Gastroesophageal sphincter (tissue), 4 donors: Measurements from ENCODE around the gene ACP4. TPM values are rescaled to one million over a fixed set of nuclear protein-coding genes. Genes with fewer than 3 reads are reported as not detected.
A peak's percentile ranks its signal among the peaks of the same experiment; 100 is the strongest.

ENCODE experiments used
- ATAC-seq: fragments of 150-250 bp; one replicate; pipeline ENCODE4 v1.9.1; 2016; ENCODE audit warnings: mild to moderate bottlenecking, moderate library complexity
- H3K27ac ChIP-seq, 4 donors: fragments of 200-600 bp; sonication (generic) in 3 of 4; 1 replicate in 3 of 4; 2 replicates in 1 of 4; pipeline ENCODE4 v1.5.1; 2016 to 2019
- H3K27me3 ChIP-seq: fragments of 200-600 bp; sonication (generic); one replicate; pipeline ENCODE4 v1.5.1; 2019
- H3K36me3 ChIP-seq, 2 donors: fragments of 200-600 bp; sonication (generic); one replicate each; pipeline ENCODE4 v1.5.1; 2019; ENCODE audit warnings: control low read depth in 1 of 2
- H3K4me1 ChIP-seq, 3 donors: fragments of 200-600 bp; sonication (generic); 1 replicate in 2 of 3; 2 replicates in 1 of 3; pipeline ENCODE4 v1.5.1; 2016 to 2019; ENCODE audit warnings: control low read depth in 2 of 3
- H3K4me3 ChIP-seq, 2 donors: fragments of 200-600 bp; sonication (generic); one replicate each; pipeline ENCODE4 v1.5.1; 2019; ENCODE audit warnings: mild to moderate bottlenecking in 1 of 2, moderate library complexity in 1 of 2
- H3K9me3 ChIP-seq, 3 donors: fragments of 200-600 bp; sonication (generic); one replicate each; pipeline ENCODE4 v1.5.1; 2017 to 2019; ENCODE audit warnings: control low read depth in 2 of 3
- CTCF ChIP-seq, 4 experiments: fragments of 200-600 bp in 2 of 4; fragments of 450-650 bp in 2 of 4; sonication (generic) in 1 of 4; IDR thresholded peaks; one replicate each; pipeline ENCODE4 v1.5.1; 2017 to 2019; ENCODE audit warnings: antibody characterized with exemption in 4 of 4, mild to moderate bottlenecking in 2 of 4, moderate library complexity in 2 of 4
- EP300 ChIP-seq: sonication (generic); formaldehyde crosslinking; IDR thresholded peaks from one replicate; pipeline ENCODE4 v1.6.1; 2017; ENCODE audit warnings: antibody characterized with exemption, mild to moderate bottlenecking
- POLR2A ChIP-seq, 2 donors: fragments of 450-650 bp; IDR thresholded peaks; one replicate each; pipeline ENCODE4 v1.6.1; 2017; ENCODE audit warnings: antibody characterized with exemption in 2 of 2, mild to moderate bottlenecking in 2 of 2, moderate library complexity in 1 of 2
- POLR2AphosphoS5 ChIP-seq: sonication (generic); formaldehyde crosslinking; IDR thresholded peaks from one replicate; pipeline ENCODE4 v1.6.1; 2017; ENCODE audit warnings: antibody characterized with exemption
- WGBS, 2 donors: methylation state at CpG; one replicate each; pipeline ENCODE4 v1.1.5; 2018; ENCODE audit warnings: low coverage in 1 of 2; 5-methylcytosine and 5-hydroxymethylcytosine counted together
- total RNA-seq, 4 donors: library from RNA; depleted of rRNA; stranded (reverse); fragments of >200 nt; gene quantifications; one replicate each; pipeline ENCODE4 v1.1.0, GENCODE V29; 2016

Gene ACP4
- total RNA-seq, 4 donors from 2014 or later, result not detected

- H3K4me1 ChIP-seq, result peaks cover 0 to 14% (median 5%) of the 10 kb centered on the region in 3 donors
- WGBS, 2 donors, result 61 to 64% methylated on average over 5 of the region's 8 CpGs
- H3K27ac ChIP-seq, result no peak within 1 kb of the TSS
- no peak for TF ChIP-seq POLR2A (IDR thresholded peaks at IDR 0.05)
- TF ChIP-seq POLR2AphosphoS5, result no peak
- no peak for TF ChIP-seq CTCF (IDR thresholded peaks at IDR 0.05)
- TF ChIP-seq EP300, result no peak
- H3K9me3 ChIP-seq, result no peaks in the 10 kb centered on the region
- H3K36me3 ChIP-seq, result no peaks in the 10 kb centered on the region
- H3K4me3 ChIP-seq, result no peak within 1 kb of the TSS
- H3K27me3 ChIP-seq, result peaks cover 92% of the 10 kb centered on the region
- ATAC-seq, result no peak
Observed at GRCh38 chr19:50833117-50833801, 43.0 kb downstream of the ACP4 start, which contains the start of gene KLK15. Gene KLK15, minus strand, starts transcription at chr19:50833574. Its CDS starts 2,082 bp downstream, at chr19:50831492.

- H3K36me3 ChIP-seq, result no peaks in the 10 kb centered on the region
- H3K4me1 ChIP-seq, result peaks cover 0 to 14% (median 5%) of the 10 kb centered on the region in 3 donors
- no peak overlapping the region for H3K4me3 ChIP-seq
- WGBS, 2 donors, result 92 to 96% methylated on average over 2 to 6 of the region's 6 CpGs
- H3K27ac ChIP-seq, result no peak overlapping the region
- no peaks in the 10 kb centered on the region for H3K9me3 ChIP-seq
- ATAC-seq, result no peak
- H3K27me3 ChIP-seq, result peaks cover 93% of the 10 kb centered on the region
- TF ChIP-seq EP300, result no peak
- no peak for TF ChIP-seq CTCF (IDR thresholded peaks at IDR 0.05)
- TF ChIP-seq POLR2A (IDR thresholded peaks at IDR 0.05), result no peak
Observed at GRCh38 chr19:50833802-50834167, 43.6 kb downstream of the ACP4 start.

- Histone ChIP-seq H3K27me3 (peaks cover 85% of the 10 kb centered on the region), H3K4me3 (peak overlapping the region; percentile 12 to 49), H3K27ac (peak overlapping the region in 1 of 4 donors; percentile 39), H3K36me3 (no peaks in the 10 kb centered on the region), H3K4me1 (peaks cover 0 to 14% (median 5%) of the 10 kb centered on the region in 3 donors), H3K9me3 (no peaks in the 10 kb centered on the region)
- TF ChIP-seq POLR2AphosphoS5 (no peak), POLR2A (IDR thresholded peaks at IDR 0.05) (no peak), EP300 (no peak), CTCF (IDR thresholded peaks at IDR 0.05) (no peak)
- 0 to 56% methylated on average over 1 to 6 of the region's 13 CpGs for WGBS, 2 donors
- ATAC-seq, result peak; percentile 5
Observed at GRCh38 chr19:50835103-50835784, 45.0 kb downstream of the ACP4 start.

GRCh38 chr19:50835785-50836542 is 45.7 kb downstream of the ACP4 start:
- Histone ChIP-seq H3K27ac (peak overlapping the region in 1 of 4 donors; percentile 39), H3K27me3 (peaks cover 78% of the 10 kb centered on the region), H3K9me3 (no peaks in the 10 kb centered on the region), H3K36me3 (no peaks in the 10 kb centered on the region), H3K4me1 (peaks cover 0 to 14% (median 5%) of the 10 kb centered on the region in 3 donors), H3K4me3 (peak overlapping the region; percentile 12 to 49)
- WGBS, 2 donors, result 8 to 27% methylated on average over 4 to 19 of the region's 67 CpGs
- no peak for TF ChIP-seq POLR2AphosphoS5
- TF ChIP-seq POLR2A (IDR thresholded peaks at IDR 0.05), result no peak
- ATAC-seq, result peak; percentile 90

- H3K4me3 ChIP-seq, result no peak overlapping the region
- TF ChIP-seq POLR2A (IDR thresholded peaks at IDR 0.05) (no peak), POLR2AphosphoS5 (no peak), EP300 (no peak)
- no peak for ATAC-seq
- peaks cover 0 to 2% (median 0%) of the 10 kb centered on the region in 3 donors for H3K9me3 ChIP-seq
- no peaks in the 10 kb centered on the region for H3K36me3 ChIP-seq
- H3K27ac ChIP-seq, result no peak overlapping the region
- peaks cover 0 to 14% (median 5%) of the 10 kb centered on the region in 3 donors for H3K4me1 ChIP-seq
- 35 to 46% methylated on average over 7 to 14 of the region's 19 CpGs for WGBS, 2 donors
- peaks cover 71% of the 10 kb centered on the region for H3K27me3 ChIP-seq
Observed at GRCh38 chr19:50836543-50837195, 46.5 kb downstream of the ACP4 start.
